Measurements from ENCODE around the gene ADAT3. TPM values are rescaled to one million over a fixed set of nuclear protein-coding genes. Genes with fewer than 3 reads are reported as not detected.
A peak's percentile ranks its signal among the peaks of the same experiment; 100 is the strongest.

ADAT3 gene
- total RNA-seq, 1 donor from 2014 or later = 1.2 TPM

DNA sequence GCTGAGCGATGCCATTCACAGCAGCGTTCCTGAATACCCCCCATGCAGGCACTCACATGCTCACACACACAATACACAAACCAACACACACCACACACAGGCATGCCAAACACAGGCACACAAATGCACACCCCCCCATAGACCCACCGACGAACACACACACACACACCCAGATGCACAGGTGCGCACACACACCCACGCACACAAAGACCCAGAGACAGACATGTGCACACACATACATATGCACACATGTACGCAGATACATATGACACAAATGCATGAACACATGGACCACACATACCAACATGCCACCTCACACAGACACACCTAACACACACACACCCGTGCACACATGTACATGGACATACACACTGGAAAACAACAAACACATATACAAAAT is 28.7 kb downstream of the ADAT3 start:
- DNase-seq (ENCODE audit: low spot score in 2 of 2) = no peak
- FAIRE-seq = no peak

DNA sequence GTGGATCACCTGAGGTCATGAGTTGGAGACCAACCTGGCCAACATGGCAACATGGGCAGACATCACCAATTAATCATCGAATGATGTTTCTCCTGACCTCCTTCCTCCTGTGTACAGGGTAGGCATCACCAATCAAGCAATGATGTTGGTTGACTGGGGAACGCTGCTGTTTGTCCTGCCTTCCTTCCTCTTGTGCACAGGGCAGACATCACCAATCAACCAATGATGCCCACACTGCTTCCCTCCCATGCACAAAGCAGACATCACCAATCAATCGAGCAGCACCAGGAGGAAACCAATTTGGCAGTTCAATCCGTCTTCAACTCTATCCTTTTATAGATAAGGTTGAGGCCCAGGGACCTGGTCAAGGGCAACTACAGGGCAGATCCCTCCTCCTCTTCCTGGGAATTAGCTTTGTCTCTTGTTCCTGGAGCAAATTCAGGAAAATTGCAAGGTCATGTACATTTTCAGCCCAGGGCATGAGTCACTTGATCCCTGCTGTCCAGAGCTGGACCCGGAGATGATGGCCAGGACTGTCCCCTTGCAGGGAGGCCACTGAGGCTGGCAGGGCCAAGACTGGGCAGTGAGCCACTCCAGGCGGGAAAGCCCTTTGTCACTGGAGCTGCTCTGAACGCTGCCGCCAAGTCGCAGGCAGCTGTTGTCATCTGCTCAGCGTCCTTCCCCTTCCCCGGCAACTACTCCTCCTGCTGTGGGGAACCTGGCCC is 30.4 kb downstream of the ADAT3 start:
- FAIRE-seq = no peak
- peak in 1 of 2 donors; percentile 56 for DNase-seq (ENCODE audit: low spot score in 2 of 2)

DNA sequence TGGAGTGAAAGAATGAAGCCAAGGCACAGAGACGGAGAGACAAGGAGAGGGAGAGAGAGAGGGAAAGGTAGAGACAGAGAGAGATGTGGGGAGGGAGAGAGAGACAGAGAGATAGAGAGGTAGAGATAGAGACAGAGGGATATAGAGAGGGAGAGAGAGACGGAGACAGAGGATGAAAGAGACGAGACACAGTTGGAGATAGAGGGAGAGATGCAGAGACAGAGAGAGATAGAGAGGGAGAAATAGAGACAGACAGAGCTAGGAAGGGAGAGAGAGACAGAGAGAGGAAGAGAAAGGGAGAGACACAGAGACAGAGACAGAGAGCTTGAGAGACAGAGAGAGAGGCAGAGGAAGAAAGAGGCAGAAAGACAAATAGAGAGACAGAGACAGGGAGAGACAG is 31.2 kb downstream of the ADAT3 start:
- DNase-seq (ENCODE audit: low spot score in 2 of 2) = no peak

DNA sequence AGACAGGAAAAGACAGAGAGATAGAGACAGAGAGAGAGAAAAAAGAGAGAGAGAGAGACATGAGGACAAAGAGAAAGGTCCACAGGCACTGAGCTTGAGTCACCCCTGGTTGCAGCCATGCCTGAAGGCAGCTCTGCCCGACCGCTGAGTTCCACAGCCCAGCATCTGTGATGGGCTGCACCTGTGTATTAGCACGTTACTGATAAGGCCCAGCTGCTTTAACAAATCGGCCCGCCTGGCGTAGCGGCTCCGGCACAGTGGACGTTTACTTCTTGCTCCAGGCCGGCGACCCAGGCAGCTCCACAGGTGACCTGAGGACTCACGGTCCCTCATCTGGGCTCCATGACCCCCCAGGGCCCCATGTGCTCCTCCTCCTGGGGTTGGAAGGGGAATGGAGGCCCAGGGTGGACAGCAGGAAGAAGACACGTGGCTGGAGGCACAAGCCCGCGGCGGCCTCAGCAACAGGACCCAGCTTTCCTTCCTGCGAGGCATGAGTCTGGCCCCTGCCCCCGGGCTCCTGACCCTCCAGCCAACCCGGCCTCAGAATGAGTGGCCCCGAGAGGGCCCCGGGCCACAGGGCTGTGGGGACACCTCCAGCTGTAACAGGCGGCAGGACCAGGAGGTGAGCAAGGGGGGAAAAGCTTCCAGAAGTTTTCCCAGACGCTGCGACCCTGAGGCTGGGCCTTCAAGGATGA is 31.9 kb downstream of the ADAT3 start:
- no peak for FAIRE-seq

More for the DNA sequence above, 31.2 kb downstream of the ADAT3 start:
- no peak for FAIRE-seq

DNA sequence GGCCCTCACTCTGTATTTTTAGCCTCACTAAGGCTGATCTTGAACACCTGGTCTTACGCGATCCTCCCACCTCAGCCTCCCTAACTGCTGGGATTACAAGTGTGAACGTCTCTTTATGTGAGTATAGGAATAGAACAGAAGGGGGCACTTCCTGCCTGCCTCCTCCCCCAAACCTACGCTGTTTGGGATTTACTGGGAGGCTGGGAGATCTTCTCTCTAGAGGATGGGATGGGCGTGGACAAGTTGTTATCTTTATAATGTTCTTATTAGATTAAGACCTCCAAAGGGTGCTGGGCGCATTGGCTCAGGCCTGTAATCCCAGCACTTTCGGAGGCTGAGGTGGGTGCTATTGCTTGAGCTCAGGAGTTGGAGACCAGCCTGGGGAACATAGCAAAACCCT is 32.9 kb downstream of the ADAT3 start:
- no peak for FAIRE-seq
- DNase-seq (ENCODE audit: low spot score in 2 of 2) = no peak

More for the DNA sequence above, 31.9 kb downstream of the ADAT3 start:
- DNase-seq (ENCODE audit: low spot score in 2 of 2) = no peak

DNA sequence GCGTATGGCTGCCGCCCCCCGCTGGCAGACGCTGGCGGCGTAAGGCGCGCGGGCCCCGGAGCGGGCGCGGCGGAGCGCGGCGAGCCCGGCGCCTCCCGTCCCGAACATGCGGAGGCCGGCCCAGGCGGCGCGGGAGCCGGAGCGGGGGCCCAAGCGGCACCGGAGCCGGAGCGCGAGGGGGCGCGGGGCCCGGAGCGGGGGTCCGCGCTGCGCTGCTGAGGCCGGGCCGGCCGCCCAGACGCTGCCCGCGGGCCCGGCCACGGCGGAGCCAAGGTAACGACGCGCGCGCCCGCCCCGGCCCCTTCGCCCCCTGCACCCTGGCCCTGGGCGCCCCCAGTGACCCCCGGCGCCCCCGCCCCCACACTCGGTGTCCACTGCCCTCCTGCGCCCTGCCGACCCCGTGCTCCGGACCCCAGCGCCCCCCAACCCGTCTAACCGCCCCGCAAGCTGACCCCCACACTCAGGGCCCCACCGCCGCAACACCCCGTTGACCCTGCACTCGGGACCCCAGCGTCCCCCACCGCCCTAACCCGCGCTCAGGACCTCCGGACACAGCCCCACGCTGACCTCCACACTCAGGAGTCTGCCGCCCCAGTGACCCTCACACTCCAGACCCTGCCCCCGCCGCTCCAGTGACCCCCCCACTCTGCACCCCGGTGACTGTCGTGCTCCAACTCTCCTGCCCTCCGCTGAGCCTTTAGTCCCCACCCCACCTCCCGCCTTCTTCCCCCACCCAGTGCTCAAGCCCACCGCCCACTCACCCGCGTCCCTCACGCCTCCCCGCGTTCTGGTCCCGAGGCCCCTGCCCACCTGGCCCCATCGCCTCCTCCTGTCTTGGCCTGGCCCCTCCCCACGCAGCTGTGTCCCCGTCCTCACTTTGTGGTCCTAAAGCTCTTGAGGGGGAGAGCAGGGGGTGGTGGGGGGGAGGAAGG is 36.2 kb downstream of the ADAT3 start, which contains the start of gene CSNK1G2:
CSNK1G2 (plus strand) TSS at position 27 of the 932 bp plus-strand sequence. CDS start 28,601 bp downstream, outside the sequence.
- FAIRE-seq = no peak

DNA sequence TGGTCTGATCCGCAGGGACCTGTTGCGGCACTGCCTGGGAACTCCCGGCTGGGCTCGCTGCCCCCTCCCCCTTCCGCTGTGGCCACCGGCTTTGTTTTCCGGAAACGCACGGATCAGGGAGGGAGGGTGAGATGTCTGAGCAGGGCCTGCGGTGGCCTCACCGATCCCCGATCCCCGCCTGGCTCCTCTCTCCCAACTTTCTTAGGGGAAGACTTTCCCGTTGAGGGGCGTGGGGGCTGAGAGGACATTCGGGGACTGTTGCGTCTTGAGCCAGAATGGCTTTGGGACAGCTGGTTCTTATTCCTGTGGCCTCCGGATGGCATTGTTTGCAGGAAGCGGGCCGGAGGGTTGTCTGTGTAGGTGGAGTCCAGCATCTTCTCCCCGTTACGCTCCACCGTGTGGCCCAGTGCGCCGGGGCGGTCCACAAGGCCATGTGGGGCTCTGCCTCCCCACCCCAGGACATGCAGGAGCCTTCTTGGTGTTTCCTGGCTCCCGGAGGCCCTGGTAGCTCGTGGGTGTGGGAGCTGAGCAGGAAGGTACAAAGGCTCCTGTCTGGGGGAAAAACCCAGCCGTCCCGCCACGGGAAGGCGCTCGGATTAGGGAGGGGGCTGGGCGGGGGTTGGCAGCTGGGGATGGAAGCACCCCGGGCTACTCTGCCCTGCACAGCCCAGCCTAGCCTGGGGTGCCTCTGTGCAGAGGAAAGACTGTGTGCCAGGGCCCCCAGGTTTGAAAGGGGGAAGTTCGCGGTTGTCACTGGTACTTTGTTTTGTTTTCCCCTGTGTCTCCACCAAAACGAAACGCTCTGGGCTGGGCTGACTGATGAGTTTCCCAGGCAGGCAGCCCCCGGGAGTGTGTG is 37.1 kb downstream of the ADAT3 start:
- FAIRE-seq (no peak), DNase-seq (ENCODE audit: low spot score in 2 of 2) (peak; percentile 69 to 73)

More for the DNA sequence above, 36.2 kb downstream of the ADAT3 start, which contains the start of gene CSNK1G2:
- DNase-seq (ENCODE audit: low spot score in 2 of 2) = peak in 1 of 2 donors; percentile 52

DNA sequence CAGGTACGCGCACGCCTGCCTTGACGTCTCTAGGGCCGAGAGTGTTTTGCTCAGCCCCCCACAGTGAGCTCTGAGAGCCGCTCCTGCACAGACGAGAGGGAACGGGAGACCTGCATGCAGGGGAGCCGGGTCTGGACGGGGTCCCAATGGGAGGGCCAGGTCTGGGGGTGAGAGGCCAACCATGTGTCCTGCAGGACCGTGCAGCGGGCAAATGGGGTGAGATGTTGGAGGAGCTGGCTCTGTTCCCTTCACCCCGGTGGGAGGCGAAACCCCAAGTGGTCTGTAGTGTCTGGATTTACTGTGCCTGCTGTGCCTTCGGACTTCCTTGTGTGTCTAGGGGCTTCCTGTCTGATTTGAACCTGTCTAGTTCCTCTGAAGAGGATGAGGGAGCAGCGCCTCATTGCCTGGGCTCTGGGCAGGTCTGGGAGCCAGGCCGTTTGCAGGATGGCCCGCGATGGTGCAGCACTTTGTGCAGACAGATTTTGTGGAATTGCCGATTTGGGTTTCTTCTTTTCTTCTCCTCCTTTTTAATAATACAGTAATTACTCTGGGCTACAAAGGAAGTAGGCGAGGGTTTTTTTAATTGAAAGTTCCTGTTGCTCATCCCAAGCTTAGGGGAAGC is 37.8 kb downstream of the ADAT3 start:
- DNase-seq (ENCODE audit: low spot score in 2 of 2) = no peak
- FAIRE-seq = no peak

DNA sequence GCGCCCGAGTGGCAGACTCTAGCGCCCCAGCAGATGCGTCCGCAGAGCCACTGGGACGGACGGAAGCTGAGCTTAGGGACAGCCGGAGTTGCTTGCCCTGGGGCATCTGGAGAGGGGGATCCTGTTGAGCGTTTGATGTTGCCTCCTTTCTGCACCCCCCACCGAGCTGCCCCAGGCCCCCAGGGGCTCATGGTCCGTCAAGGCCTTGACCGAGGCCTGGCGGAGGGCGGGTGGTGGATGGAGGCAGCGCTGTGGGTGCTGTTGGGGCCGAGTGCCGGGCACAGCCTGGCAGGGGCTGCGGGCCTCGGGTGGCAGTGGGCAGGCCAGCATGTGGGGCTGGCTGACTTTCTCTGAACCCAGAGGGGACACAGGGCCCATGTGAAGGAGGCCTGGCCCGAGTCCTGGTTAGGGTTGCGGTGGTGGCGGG is 38.5 kb downstream of the ADAT3 start:
- FAIRE-seq (no peak), DNase-seq (ENCODE audit: low spot score in 2 of 2) (no peak)

DNA sequence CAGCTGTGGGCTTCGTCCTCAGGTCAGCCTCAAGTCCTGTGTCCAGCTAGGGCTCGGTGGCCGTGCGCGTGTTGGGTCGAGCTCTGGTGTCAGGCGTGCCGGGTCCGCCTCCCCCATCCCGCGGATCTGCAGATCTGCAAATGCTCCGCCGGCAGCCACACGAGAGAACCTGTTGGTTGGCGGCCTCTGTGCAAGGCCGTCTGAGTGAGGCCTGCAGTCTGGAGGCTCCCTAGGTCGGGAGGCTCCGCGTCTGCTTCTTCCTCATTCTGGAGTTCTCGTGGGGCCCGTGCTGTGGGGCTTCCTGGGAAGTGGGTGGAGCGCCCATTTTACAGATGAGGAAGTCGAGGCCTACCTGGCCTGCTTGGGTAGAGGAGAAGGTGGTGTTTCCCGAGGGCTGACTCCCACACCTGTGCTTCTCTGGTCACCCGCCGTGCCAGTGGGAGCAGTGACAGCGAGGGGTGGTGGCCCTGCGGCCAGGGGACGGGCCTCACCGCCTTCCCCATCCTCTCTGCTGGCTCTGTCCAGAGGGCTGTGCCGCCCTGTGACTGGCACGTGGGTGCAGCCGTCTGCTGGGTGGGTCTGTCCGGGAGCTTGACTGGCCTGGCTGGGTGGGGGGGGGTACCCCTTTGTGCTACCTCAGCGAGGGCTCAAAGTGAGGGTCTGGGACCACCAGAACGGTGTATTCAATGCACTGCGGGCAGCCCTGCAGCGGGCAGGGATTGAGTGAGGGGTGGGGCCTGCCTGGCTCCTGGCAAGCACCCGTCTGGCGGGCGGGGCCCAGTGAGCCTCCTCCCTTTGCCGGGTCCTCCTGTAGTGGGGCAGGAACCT is 39.1 kb downstream of the ADAT3 start:
- DNase-seq (ENCODE audit: low spot score in 2 of 2) = no peak
- no peak for FAIRE-seq

DNA sequence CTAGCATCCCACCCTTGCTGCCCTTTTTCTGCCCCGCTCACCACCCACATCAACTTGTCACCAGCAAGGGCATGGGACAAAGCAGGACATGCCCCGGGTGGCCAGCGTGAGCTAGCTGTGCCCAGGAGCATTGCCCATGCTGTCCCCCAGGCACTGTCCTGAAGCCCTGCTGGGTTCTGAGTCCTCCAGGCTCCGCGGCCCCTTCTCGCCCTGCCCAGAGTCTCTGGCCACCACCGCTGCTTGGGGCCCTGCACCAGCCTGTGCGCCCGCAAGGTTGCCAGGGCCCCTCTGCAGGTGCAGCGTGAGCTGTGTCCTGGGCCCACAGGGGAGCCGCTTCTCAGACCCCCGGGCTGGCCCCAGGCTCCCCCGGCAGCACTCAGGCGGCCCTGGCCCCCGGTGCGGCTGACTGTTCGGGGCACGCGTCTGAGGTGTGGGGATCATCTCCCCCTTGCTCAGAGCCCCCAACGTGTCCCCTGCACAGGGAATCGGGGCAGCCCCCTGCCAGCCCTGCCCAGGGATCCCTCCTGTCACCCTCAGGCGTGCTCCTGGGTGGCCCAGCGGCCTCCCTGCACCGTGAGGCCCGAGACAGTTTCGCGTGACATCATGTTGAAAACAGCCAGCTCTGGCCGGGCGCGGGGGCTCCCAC is 39.8 kb downstream of the ADAT3 start:
- FAIRE-seq (no peak), DNase-seq (ENCODE audit: low spot score in 2 of 2) (no peak)

DNA sequence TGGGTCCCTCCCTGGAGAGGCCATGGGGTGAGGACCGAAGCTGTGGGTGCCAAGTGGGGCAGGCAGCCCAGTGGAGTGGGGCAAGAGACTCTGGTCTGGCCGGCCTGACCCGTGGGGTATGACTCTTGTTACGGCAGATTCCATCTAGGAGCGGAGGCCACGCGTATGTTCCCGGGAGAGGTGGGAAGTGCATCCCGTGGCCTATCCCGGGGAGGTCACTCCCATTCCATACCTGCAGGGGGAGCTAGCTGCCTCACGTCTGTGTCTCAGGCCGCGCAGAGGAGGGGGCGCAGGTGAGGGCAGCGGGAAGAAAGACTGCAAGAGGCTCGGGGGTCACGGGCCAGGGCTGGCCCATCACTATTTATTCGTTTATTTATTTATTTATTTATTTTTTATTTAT is 40.7 kb downstream of the ADAT3 start:
- DNase-seq (ENCODE audit: low spot score in 2 of 2) = no peak
- no peak for FAIRE-seq

DNA sequence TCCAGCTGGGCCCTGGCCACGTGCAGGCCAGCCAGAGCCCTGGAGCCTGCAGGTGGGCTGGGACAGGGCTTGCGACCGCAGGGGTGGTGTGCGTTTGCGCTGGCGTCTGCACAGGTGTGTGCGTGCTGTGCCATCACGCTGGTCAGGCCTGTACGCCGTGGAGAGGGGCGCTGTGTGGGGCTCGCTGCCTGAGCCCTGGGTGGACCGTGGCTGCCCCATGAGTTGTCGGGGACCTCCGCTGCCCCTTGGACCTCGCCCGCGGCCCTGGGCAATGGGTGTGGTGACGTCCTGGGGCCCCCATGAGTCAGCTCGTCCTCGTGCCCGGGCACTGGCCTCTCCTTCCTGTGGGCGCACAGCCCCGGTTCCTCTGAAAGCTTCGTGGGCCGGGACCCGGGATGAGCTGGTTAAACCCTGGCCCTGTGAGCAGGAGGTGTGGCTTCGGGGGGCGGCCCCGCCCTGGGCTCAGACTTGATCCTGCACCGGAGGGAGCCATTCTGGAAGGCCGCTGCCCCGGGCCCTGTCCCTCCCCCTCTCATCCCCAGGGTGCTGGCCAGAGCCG is 42.5 kb downstream of the ADAT3 start:
- DNase-seq (ENCODE audit: low spot score in 2 of 2) (no peak), FAIRE-seq (no peak)

DNA sequence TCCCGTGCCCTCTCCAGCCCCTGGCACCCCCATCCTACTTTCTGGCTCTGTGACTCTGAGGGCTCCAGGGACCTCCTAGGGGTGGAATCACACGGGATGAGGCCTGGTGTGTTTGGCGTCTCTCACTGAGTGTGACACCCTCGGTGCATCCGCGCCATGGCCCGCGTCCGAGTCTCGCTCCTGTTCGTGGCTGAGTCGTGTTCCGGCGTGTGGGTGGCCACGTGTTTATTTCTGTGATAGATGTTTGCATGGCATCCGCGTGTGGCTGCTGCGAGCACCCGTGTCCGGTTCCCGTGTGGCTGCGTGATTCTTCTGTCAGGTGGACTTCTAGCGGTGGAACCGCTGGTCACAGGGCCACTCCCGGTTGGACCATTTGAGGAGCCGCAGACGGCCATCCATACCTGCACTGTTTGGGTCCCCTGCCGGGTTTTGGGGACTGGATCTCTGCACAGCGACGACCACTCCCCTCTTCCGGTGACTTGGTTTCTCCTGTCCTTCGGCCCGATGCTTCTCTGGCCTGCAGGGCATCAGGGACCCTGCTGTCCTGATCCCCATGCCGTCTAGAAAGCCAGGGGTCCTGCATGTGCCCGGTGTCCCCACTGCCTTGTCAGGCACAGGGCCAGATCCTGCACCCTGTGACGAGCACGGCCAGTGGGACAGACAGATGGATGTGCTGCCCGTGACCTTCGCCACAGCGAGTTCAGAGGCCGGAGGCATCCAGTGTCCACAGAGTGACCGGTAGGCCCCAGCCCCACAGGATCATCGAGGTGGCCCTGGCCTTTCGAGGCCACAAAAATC is 44.3 kb downstream of the ADAT3 start:
- DNase-seq (ENCODE audit: low spot score in 2 of 2) (no peak), FAIRE-seq (no peak)

DNA sequence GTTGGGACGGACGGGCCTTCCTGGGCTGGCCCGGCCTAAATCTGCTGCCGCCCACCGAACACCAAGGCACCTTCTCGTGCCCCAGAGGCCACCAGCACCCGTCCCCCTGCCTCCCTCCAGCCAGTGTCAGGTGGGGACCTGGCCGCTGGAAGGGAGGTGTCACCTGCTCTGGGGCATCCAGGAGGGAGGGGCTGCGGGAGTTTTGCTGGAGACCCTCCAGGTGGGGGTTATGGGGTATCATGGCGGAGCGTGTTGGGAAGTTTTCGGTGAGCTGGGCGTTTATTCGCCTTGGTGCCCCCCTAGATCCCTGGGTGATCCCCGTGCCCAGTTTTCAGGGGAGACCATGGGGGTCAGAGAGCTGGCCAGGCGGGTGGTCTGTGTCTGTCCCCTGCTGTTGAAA is 45.4 kb downstream of the ADAT3 start:
- DNase-seq (ENCODE audit: low spot score in 2 of 2) = no peak
- FAIRE-seq = no peak

DNA sequence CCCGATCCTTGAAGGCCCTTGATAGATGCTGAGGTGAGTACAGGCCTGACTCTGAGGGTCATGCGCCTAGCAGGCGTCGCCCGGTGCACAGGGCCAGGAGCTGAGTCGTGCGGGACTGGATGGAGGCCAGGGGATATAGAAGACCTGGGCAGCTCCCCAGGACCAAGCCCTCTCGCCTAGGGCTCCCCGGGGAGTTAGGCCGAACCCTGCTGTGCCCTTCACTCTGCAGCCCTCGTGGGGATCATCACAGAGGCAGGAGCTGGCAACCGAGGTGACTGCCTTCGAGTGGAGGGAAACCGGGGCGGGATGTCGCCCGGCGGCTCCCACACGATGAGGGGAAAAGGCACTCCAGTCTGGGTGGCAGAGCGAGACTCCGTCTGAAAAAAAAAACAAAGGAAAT is 47.4 kb downstream of the ADAT3 start:
- no peak for DNase-seq (ENCODE audit: low spot score in 2 of 2)
- FAIRE-seq = no peak

DNA sequence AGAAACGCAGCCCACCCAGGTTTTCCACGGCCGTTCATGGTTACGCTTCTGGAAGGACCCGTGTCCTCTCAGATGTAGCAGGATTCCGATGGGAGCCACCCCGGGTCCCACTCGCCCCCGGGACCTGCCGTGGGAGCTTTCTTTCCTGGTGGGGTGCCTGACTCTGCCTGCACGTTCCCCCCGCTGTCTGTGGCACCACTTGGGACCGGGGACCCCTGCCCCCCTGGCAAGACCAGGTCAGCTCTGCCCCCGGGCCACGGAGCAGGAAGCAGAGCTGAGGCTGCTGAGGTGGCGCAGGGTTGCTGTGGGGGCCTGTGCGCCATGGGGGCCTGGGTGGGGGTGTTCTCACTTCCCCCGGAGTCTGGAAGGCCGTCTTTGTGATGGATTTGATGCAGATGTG is 47.8 kb downstream of the ADAT3 start:
- FAIRE-seq (no peak), DNase-seq (ENCODE audit: low spot score in 2 of 2) (no peak)
